HAP-1 (cell line): ENCODE data around the gene QKI.

Experiments
- DNase-seq, 2 experiments: peaks; one replicate each; pipeline ENCODE4 v3.0.0-alpha.2; 2016 to 2020; ENCODE audit warnings: low spot score in 2 of 2
- H3K27me3 ChIP-seq: fragments of 250-450 bp; sonication (Bioruptor Pico); 2 replicates; pipeline ENCODE4 v1.5.1; 2020; ENCODE audit warnings: low read depth, mild to moderate bottlenecking, moderate library complexity
- H3K36me3 ChIP-seq: fragments of 250-450 bp; sonication (Bioruptor Pico); replicated peaks from 2 replicates; pipeline ENCODE4 v1.5.1; 2020; ENCODE audit warnings: mild to moderate bottlenecking
- H3K4me1 ChIP-seq: fragments of 250-450 bp; sonication (Bioruptor Pico); 2 replicates; pipeline ENCODE4 v1.5.1; 2020; ENCODE audit warnings: mild to moderate bottlenecking
- H3K4me3 ChIP-seq: fragments of 250-450 bp; sonication (Bioruptor Pico); 2 replicates; pipeline ENCODE4 v1.5.1; 2020; ENCODE audit warnings: mild to moderate bottlenecking, moderate library complexity
- H3K9me3 ChIP-seq: fragments of 250-450 bp; sonication (Bioruptor Pico); 2 replicates; pipeline ENCODE4 v1.5.1; 2020; ENCODE audit warnings: mild to moderate bottlenecking, moderate library complexity
- in situ Hi-C: fragments of 300-500 bp; cut with MboI; formaldehyde crosslinking; loops from 3 replicates; pipeline ENCODE4 v1.14.3; 2020; ENCODE audit warnings: low sequenced_read_pairs, inconsistent platforms, mixed read lengths

Gene QKI

GRCh38 chr6:163398115-163398514 lies 16.4 kb upstream of the QKI start:
- H3K4me1 ChIP-seq = peaks cover 30% of the 10 kb centered on the region
- no peak for DNase-seq
- H3K9me3 ChIP-seq = no peaks in the 10 kb centered on the region
- H3K36me3 ChIP-seq = no peaks in the 10 kb centered on the region
- H3K4me3 ChIP-seq = no peak overlapping the region
- in situ Hi-C loops = no loop called here
- no peaks in the 10 kb centered on the region for H3K27me3 ChIP-seq

DNA sequence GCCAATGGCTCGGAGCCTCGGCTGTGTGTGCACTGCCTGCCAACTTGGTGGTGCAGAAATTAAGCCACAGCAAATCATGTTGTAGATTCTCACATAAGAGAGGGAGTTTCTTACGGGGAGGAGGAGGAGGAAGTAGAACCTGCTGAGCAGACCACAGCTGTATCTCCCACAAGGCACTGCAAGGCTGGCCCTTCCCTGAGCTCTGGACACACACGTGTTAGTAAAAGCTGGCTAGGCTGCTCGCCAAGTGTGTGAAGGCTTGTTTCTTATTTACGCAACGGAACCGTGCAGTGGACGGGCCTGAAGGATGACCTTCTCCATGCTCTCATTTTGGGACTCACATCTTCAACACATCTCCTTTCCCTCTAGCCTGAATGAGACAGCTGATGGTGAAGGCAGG lies 15.7 kb upstream of the QKI start:
- Histone ChIP-seq H3K9me3 (no peaks in the 10 kb centered on the region), H3K36me3 (no peaks in the 10 kb centered on the region), H3K4me1 (peaks cover 30% of the 10 kb centered on the region), H3K27me3 (no peaks in the 10 kb centered on the region), H3K4me3 (no peak overlapping the region)
- DNase-seq = no peak
- in situ Hi-C loops = no loop called here

DNA sequence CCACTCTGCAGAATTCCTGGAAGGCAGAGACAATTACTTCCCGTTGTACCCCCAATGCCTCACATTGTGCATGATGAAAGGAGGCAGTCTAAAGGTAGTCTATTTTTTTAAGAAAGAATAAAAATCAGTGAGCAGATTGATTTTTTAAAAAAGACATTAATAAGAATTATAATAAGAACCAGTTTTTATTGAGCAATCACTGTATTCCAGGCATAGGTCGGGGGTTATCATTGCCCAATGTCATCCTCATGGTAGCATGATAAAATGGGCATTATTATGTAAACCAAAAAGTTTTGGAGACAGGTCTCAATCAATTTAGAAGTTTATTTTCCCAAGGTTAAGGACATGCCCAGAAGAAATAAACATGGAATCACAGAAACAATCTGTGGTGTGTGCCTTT lies 14.0 kb upstream of the QKI start:
- Histone ChIP-seq H3K27me3 (no peaks in the 10 kb centered on the region), H3K4me3 (no peak overlapping the region), H3K9me3 (no peaks in the 10 kb centered on the region), H3K36me3 (no peaks in the 10 kb centered on the region), H3K4me1 (peaks cover 20% of the 10 kb centered on the region)
- in situ Hi-C loops = no loop called here
- no peak for DNase-seq

GRCh38 chr6:163401039-163401885 lies 13.3 kb upstream of the QKI start:
- in situ Hi-C loops = no loop called here
- no peak for DNase-seq
- Histone ChIP-seq H3K36me3 (no peaks in the 10 kb centered on the region), H3K27me3 (no peaks in the 10 kb centered on the region), H3K4me1 (peaks cover 13% of the 10 kb centered on the region), H3K9me3 (no peaks in the 10 kb centered on the region), H3K4me3 (no peak overlapping the region)

DNA sequence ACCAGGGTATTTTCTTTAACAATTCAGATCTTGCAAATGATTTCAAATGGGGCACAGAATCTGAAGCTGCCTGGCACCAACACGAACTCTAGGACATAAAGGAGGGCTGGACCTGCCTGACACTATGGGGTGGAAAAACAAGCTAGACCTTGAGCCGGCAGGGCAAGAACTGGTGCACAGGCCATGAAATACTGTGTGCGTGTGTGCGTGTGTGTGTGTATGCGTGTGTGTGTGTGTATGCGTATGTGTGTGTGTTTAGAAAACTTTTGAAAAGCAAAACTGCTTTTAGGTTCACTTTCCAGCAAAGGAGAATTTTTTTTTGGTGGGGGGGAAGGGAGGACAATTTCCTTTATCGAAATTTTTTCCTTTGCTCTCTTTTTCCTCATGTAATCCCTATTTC lies 11.9 kb upstream of the QKI start:
- no peaks in the 10 kb centered on the region for H3K9me3 ChIP-seq
- no peaks in the 10 kb centered on the region for H3K27me3 ChIP-seq
- no peak for DNase-seq
- in situ Hi-C loops = no loop called here
- no peak overlapping the region for H3K4me3 ChIP-seq
- peaks cover 2% of the 10 kb centered on the region; the same call in 1 of the 2 replicates for H3K4me1 ChIP-seq
- H3K36me3 ChIP-seq = no peaks in the 10 kb centered on the region

- no peak for DNase-seq
- in situ Hi-C loops = no loop called here
- Histone ChIP-seq H3K27me3 (no peaks in the 10 kb centered on the region), H3K4me1 (no peaks in the 10 kb centered on the region), H3K36me3 (no peaks in the 10 kb centered on the region), H3K4me3 (no peak overlapping the region), H3K9me3 (no peaks in the 10 kb centered on the region)
These were observed 9.7 kb upstream of the QKI start for GRCh38 chr6:163404825-163405265.

DNA sequence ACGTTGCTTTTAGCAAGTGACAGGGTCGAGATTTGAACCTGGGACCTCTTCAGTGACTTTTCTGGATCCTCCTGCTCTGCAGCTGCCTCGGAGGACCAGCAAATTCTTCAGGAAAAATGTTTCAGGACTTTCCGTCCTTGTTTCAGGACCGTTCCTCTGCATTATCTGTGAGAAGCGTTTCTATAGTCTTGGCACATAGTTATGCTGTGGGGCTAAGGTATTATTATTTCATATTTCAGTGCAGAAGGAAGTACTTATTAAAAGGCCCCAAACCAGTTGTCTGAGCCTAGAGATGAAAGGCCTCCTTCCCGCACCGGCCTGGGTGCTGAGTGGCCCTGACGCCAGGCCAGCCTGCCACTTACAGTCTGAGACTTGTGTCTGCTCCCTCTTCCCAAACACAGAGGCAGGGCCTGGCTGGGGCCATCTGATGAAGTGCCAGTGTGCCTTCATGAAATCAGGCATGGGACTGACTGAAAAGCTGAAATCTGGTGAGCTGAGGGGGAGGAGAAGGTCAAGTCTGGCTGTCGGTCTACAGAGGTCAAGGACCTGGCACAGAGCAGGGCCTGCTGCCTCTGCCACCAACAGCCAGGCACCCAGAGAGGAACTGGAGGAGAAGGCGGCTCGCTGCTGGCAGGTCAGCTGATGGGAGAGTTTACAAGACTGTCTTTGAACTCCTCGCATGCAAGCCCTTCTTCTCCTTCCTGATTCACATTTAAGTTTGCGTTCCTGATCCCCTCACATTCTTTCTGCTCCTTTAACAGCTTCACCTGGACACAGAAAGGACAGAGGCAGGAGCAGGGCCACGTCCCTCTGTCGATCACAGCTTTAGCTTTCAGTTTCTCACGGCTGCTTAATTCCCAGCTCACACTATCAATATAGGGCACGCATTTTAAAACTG lies 8.9 kb upstream of the QKI start:
- Histone ChIP-seq H3K9me3 (no peaks in the 10 kb centered on the region), H3K36me3 (no peaks in the 10 kb centered on the region), H3K4me3 (no peak overlapping the region), H3K4me1 (no peaks in the 10 kb centered on the region), H3K27me3 (no peaks in the 10 kb centered on the region)
- in situ Hi-C loops = no loop called here
- DNase-seq = no peak

GRCh38 chr6:163406366-163406765 lies 8.2 kb upstream of the QKI start:
- no peaks in the 10 kb centered on the region for H3K4me1 ChIP-seq
- no peaks in the 10 kb centered on the region for H3K9me3 ChIP-seq
- H3K4me3 ChIP-seq = no peak overlapping the region
- in situ Hi-C loops = no loop called here
- DNase-seq = no peak
- H3K36me3 ChIP-seq = no peaks in the 10 kb centered on the region
- H3K27me3 ChIP-seq = no peaks in the 10 kb centered on the region

DNA sequence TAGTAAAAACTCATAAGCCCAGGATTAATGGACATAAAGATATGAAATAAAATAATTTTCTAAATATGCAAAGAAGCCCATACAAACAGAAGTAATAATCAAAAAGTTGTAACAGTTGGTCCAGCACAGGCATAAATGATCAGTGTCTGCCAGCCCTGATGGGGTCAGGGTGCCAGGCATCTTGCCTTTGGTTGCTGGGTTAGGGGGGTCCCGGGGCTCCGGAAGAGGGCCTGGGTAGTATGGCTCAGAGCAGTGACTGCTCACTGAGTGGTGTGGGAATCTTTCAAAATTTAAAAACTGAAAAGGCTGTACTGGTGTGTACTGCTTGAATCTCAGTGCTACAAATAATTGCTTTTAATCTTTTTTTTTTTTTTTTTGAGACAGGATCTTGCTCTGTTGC lies 7.7 kb upstream of the QKI start:
- Histone ChIP-seq H3K36me3 (no peaks in the 10 kb centered on the region), H3K9me3 (no peaks in the 10 kb centered on the region), H3K27me3 (no peaks in the 10 kb centered on the region), H3K4me1 (no peaks in the 10 kb centered on the region), H3K4me3 (no peak overlapping the region)
- in situ Hi-C loops = no loop called here
- no peak for DNase-seq

DNA sequence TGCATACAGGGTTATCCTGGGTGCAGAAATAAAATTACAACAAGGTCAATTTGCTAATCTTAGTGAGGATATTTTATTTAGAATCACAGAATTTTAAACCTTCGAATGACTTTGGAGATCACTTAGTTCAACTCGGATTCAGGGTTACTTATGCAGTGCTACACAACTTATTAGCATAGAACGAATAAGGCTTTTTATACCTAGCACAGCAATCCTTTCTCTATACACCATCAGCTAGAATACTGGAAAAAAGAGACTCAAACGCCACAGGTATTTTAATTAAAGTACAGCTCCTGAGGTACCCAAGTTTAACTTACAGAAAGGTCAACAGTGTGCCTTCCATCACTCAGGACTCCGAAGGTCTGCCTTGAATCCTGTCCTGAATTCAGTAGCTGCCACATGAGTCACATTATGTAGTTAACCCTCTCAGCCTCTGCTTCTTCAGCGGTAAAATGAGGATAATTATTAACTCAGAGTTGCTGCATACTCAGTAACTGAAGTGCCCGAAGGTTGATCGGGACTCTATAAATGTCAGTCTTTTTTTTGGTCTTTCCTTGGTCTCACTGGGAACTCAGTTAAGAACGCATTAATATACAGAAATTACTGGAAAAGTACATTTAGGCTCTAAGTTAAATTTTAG lies 6.0 kb upstream of the QKI start:
- DNase-seq = no peak
- Histone ChIP-seq H3K36me3 (no peaks in the 10 kb centered on the region), H3K4me1 (peaks cover 4% of the 10 kb centered on the region; the same call in 1 of the 2 replicates), H3K9me3 (no peaks in the 10 kb centered on the region), H3K4me3 (no peak overlapping the region), H3K27me3 (no peaks in the 10 kb centered on the region)
- in situ Hi-C loops = no loop called here

DNA sequence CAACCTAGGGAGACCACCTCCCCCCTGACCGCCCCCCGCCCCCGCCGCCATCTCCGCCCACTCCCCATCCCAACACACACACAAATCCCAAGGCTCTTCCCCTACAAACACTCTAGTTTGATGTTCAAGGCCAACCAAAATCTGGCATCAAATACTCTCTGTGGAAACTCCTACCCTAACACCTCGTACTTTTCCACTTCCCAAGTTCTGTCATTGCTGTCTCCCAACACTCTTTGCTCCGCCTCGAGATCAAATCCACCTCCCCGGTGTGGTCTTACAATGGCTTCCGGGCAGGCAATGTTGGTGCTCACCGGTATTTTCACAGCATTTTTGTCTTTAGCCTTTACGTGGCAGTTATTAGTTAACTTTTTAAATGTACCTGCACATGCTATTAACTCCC lies 4.8 kb upstream of the QKI start:
- in situ Hi-C loops = loop anchor here (10.0 kb wide), 1 partner anchor 555 kb away; no protein-coding TSS in a partner anchor
- peaks cover 4% of the 10 kb centered on the region; the same call in 1 of the 2 replicates for H3K4me1 ChIP-seq

GRCh38 chr6:163412341-163412740 lies 2.2 kb upstream of the QKI start:
- in situ Hi-C loops = loop anchor here (10.0 kb wide), 1 partner anchor 558 kb away; no protein-coding TSS in a partner anchor

More for the DNA sequence above, 4.8 kb upstream of the QKI start:
- no peak for DNase-seq
- Histone ChIP-seq H3K9me3 (no peaks in the 10 kb centered on the region), H3K4me3 (no peak overlapping the region), H3K27me3 (no peaks in the 10 kb centered on the region), H3K36me3 (no peaks in the 10 kb centered on the region)

GRCh38 chr6:163412801-163413344 lies 1.6 kb upstream of the QKI start:
- H3K36me3 ChIP-seq = no peaks in the 10 kb centered on the region
- DNase-seq = no peak
- H3K27me3 ChIP-seq = no peaks in the 10 kb centered on the region
- H3K4me1 ChIP-seq = peaks cover 4% of the 10 kb centered on the region; the same call in 1 of the 2 replicates
- in situ Hi-C loops = loop anchor here (10.0 kb wide), 1 partner anchor 558 kb away; no protein-coding TSS in a partner anchor
- H3K9me3 ChIP-seq = no peaks in the 10 kb centered on the region
- H3K4me3 ChIP-seq = peak overlapping the region; percentile 49

More at GRCh38 chr6:163412341-163412740, 2.2 kb upstream of the QKI start:
- no peak for DNase-seq
- Histone ChIP-seq H3K4me3 (peak overlapping the region; percentile 49), H3K4me1 (peaks cover 4% of the 10 kb centered on the region; the same call in 1 of the 2 replicates), H3K27me3 (no peaks in the 10 kb centered on the region), H3K36me3 (no peaks in the 10 kb centered on the region), H3K9me3 (no peaks in the 10 kb centered on the region)
